ENCODE measurements around the gene MISP3.
A peak's percentile ranks its signal among the peaks of the same experiment; 100 is the strongest.
"Not testable (repeated sequence)": the region's sequence is repeated elsewhere in the genome, so short reads cannot be mapped to it uniquely, and the experiment has no call there.

The MISP3 gene

DNA sequence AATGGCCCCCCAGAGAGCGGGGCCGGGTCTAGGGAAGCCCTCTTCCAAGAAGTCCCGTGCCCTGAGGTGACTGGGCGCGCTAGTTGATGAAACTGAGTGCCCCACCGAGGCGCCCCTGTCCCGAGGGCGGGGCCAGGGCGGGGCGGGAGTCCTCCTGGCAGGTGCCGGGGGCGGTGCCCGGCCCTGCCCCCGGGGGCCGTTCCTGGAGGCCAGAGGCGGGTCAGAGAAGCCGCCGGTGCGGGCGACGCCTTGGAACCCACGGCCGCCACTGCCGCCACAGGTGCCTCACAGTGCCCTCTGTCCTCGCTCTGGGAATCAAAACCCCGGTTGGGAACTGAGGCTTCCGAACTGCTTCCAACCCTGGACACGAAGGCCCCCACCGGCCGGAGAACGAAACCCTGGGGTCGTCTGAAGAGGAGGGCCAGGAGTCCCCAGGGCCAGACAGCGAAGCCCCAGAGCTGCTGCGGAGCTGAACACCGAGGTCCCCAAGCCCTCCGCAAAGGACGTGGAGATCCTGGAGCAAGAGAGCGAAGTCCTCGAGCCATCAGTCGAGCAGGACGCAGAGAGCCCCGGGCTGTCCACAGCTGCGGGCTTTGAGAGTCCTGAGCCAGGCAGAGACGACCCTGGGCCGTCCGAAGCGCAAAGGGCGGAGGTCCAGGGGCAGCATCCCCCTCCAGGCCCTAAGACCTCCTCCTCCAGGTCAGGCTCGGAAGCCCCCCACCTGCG lies at the start of gene MISP3:
TSS of gene MISP3 (plus strand) at position 252 of the 726 bp plus-strand sequence. CDS start 524 bp downstream, outside the sequence.
- DNase-seq (ENCODE audit: low read depth in 2 of 2) = peak in 1 of 2 donors; percentile 28

DNA sequence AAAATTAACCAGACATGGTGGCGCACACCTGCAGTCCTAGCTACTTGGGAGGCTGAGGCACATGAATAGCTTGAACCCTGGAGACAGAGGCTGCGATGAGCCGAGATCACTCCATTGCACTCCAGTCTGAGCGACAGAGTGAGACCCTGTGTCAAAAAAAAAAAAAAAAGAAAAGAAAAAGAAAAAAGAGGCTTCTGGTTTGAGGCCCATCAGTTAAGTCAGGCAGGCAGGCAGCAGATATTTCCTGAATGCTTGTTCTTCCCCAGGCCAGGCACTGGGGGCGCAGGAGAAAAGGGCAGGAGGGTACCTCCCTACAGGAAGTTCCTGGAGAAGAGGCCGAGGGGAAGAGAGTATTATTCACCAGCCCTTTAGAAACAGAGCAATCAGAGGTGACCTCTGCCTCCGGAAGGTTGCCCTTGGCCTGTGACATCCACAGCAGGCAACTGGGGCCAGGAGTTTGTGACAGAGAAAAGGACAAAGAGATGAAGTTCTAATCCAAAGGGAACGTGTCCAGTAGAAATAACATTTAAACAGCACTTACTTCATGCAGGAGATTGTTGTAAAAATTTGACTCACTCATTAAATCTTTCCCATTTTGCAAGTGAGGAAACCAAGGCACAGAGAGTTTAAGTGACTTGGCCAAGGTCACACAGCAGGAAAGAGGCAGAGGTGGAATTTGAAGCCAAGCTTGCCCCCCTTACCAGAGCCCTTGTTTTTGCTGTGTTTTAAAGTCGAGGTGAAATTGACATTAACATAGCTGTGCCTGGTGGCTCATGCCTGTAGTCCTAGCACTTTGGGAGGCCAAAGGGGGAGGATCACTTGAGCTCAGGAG lies 49.0 kb upstream of the MISP3 start:
- DNase-seq (ENCODE audit: low read depth in 2 of 2) = no peak

DNA sequence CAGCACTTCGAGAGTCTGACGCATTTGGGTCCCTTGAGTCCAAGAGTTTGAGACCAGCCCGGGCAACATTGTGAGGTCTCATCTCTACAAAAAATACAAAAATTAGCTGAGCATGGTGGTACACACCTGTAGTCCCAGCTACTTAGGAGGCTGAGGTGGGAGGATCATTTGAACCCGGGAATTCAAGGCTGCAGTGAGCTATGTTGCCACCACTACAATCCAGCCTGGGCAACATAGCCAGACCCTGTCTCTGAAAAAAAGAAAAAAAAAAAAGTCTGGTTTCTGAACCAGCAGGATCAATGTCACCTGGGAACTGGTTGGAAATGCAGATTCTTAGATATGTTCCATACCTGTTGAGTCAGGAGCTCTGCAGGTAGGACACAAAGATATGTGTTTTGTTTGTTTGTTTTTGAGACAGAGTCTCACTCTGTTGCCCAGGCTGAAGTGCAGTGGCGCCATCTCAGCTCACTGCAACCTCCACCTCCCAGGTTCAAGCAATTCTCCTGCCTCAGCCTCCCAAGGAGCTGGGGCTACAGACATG lies 45.9 kb upstream of the MISP3 start:
- not testable (repeated sequence) for DNase-seq (ENCODE audit: low read depth in 2 of 2)

DNA sequence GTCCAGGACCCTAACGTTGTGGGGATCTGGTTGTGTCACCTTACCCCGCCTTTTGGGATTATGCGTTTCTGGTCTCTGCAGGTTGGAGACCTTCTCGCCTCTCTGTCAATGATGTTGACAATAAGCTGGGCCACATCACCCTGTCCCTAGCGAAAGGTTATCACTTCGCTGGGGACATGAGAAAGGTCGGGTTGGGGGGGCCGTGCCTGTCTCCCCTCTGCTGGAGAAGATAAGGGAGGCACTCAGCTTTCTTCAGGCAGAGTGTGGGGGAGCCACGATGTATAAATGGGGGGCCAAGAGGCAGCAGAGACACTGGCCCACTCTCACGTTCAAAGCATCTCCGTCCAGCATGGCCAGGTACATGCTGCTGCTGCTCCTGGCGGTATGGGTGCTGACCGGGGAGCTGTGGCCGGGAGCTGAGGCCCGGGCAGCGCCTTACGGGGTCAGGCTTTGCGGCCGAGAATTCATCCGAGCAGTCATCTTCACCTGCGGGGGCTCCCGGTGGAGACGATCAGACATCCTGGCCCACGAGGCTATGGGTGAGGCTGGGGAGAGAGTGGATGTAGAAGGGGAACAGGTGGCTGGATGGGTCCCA lies 44.6 kb upstream of the MISP3 start, which contains the start of gene RLN3:
TSS of gene RLN3 (plus strand) at position 293 of the 595 bp plus-strand sequence. CDS start at position 350, 57 bp downstream.
- no peak for DNase-seq (ENCODE audit: low read depth in 2 of 2)

- DNase-seq (ENCODE audit: low read depth in 2 of 2) = no peak
Observed at GRCh38 chr19:14028901-14029300, 43.7 kb upstream of the MISP3 start.

GRCh38 chr19:14030997-14031718 lies 41.4 kb upstream of the MISP3 start:
- no peak for DNase-seq (ENCODE audit: low read depth in 2 of 2)

- peak; percentile 55 to 58 for DNase-seq (ENCODE audit: low read depth in 2 of 2)
Observed at GRCh38 chr19:14031719-14032480, 40.7 kb upstream of the MISP3 start, which contains the start of gene IL27RA. IL27RA (plus strand) TSS chr19:14031762; CDS start chr19:14031873, 111 bp downstream.

DNA sequence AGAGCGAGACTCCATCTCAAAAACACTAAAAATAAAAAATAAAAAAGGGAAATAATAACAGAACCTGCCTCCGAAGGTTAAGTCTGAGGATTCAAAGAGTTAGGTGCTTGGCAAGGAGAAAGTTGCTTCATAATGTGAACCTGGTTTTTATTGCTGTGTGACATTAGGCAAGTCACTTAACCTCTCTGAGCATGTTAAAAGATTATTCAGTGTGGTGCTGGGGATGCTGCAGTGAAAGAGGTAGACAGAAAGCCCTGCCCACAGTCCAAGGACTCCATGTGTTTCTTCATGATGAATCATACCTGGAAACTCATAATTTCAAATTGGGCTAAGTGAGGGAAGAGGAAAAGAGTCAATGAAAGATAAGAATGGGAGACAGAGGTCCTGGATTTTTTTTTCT lies 38.6 kb upstream of the MISP3 start:
- no peak for DNase-seq (ENCODE audit: low read depth in 2 of 2)

GRCh38 chr19:14035159-14035558 lies 37.4 kb upstream of the MISP3 start:
- not testable (repeated sequence) for DNase-seq (ENCODE audit: low read depth in 2 of 2)

GRCh38 chr19:14035706-14036105 lies 36.9 kb upstream of the MISP3 start:
- DNase-seq (ENCODE audit: low read depth in 2 of 2) = no peak

GRCh38 chr19:14039181-14039580 lies 33.4 kb upstream of the MISP3 start:
- DNase-seq (ENCODE audit: low read depth in 2 of 2) = no peak

GRCh38 chr19:14042659-14043608 lies 29.7 kb upstream of the MISP3 start:
- not testable (repeated sequence) for DNase-seq (ENCODE audit: low read depth in 2 of 2)

GRCh38 chr19:14047866-14048265 lies 24.7 kb upstream of the MISP3 start:
- DNase-seq (ENCODE audit: low read depth in 2 of 2) = not testable (repeated sequence)

DNA sequence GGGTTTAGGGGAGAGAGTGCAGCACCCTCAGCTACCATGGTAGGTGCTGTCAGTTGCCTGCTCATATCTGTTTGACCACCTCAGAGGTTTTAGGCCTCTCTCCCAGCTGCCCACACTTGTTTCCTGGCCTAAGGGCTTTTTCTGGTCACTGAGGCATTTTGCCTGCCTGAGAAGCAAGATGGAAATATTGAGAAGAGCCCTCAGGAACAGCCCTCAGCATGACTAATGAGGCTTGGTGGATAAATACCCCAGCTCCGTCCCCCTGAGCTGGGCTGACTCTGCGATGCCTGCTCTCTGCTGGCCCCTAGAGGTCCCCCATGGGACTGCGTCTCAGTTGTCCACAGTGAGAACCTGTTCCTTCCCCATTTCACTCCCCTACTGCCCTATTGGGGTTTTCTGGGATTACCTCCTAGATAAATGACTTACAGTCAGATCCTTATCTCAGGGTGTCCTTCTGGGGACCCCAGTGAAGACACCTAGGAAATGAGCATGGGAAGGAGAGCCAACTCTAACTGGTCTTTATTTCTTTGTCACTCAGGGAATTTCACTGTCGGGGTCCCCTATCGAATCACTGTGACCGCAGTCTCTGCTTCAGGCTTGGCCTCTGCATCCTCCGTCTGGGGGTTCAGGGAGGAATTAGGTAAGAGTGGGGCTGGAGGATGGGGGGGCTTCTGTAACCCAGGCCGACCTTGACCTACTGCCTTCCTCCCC lies 24.0 kb upstream of the MISP3 start:
- peak; percentile 49 to 55 for DNase-seq (ENCODE audit: low read depth in 2 of 2)

- no peak for DNase-seq (ENCODE audit: low read depth in 2 of 2)
Observed at GRCh38 chr19:14050512-14050911, 22.1 kb upstream of the MISP3 start.

DNA sequence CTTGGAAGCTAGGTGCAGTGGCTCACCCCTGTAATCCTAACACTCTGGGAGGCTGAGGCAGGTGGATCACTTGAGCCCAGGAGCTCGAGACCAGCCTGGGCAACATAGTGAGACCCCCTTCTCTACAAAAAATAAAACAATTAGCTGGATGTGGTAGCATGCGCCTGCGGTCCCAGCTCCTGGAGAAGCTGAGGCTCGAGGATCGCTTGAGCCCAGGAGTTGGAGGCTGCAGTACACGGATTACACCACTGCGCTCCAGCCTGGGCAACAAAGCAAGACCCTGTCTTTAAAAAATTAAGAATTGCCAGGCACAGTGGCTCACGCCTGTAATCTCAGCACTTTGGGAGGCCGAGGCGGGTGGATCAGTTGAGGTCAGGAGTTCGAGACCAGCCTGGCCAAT lies 21.6 kb upstream of the MISP3 start:
- not testable (repeated sequence) for DNase-seq (ENCODE audit: low read depth in 2 of 2)

DNA sequence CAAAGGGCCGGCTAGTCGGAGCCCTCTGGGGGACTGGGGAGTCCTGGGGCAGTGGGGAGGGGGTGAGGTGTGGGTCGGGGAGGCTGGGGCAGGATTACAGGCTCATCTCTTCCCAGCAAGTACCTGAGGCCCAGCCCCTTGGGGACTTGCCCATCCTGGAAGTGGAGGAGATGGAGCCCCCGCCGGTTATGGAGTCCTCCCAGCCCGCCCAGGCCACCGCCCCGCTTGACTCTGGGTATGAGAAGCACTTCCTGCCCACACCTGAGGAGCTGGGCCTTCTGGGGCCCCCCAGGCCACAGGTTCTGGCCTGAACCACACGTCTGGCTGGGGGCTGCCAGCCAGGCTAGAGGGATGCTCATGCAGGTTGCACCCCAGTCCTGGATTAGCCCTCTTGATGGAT lies 20.6 kb upstream of the MISP3 start:
- no peak for DNase-seq (ENCODE audit: low read depth in 2 of 2)

DNA sequence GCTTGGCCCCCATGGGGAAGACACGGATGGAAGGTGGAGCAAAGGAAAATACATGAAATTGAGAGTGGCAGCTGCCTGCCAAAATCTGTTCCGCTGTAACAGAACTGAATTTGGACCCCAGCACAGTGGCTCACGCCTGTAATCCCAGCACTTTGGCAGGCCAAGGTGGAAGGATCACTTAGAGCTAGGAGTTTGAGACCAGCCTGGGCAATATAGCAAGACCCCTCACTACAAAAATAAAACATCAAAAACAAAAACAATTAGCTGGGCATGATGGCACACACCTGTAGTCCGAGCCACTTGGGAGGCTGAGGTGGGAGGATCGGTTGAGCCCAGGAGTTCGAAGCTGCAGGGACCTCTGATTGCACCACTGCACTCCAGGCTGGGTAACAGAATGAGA lies 20.1 kb upstream of the MISP3 start:
- DNase-seq (ENCODE audit: low read depth in 2 of 2) = no peak

GRCh38 chr19:14053032-14053431 lies 19.6 kb upstream of the MISP3 start:
- no peak for DNase-seq (ENCODE audit: low read depth in 2 of 2)

Data from stimulated activated CD8-positive, alpha-beta memory T cell treated with anti-CD3 and anti-CD28 coated beads, Interleukin-15, amount 100 ng/mL, for 48 hours (primary cell).